B cell (primary cell): ENCODE results near the gene SSUH2. TPM values are rescaled to one million over a fixed set of nuclear protein-coding genes. Genes with fewer than 3 reads are reported as not detected.

Experiments used
- ATAC-seq: fragments of 200-7000 bp; cut with Tn5 transposase; one replicate; pipeline ENCODE4 v1.10.0; 2021; ENCODE audit warnings: low read depth, mild to moderate bottlenecking, moderate number of reproducible peaks, moderate library complexity
- CTCF ChIA-PET: fragments of 350-600 bp; sonication (Branson Sonifier 250); formaldehyde crosslinking; loops from one replicate; lab custom pipeline; 2021; ENCODE audit warnings: antibody characterized with exemption, inconsistent platforms; lab: Charles Lee
- POLR2A ChIA-PET: fragments of 350-600 bp; sonication (Branson Sonifier 250); formaldehyde crosslinking; loops from one replicate; lab custom pipeline; 2021; ENCODE audit warnings: antibody characterized with exemption; lab: Charles Lee
- DNase-seq: peaks from one replicate; pipeline ENCODE4 v3.0.0; 2013
- H2AFZ ChIP-seq: 2 replicates; pipeline ENCODE4 v1.6.1; 2012; ENCODE audit warnings: mild to moderate bottlenecking, low read depth, low read length; ENCODE audit not compliant: insufficient read depth, poor library complexity, severe bottlenecking
- H3K27ac ChIP-seq, 2 donors: 1 replicate in 1 of 2; 2 replicates in 1 of 2; pipeline ENCODE4 v1.5.1; 2012 to 2013; ENCODE audit warnings: low read length in 2 of 2, mild to moderate bottlenecking in 2 of 2, moderate library complexity in 1 of 2
- H3K27me3 ChIP-seq, 4 experiments: fragments of 200-600 bp in 1 of 4; sonication (generic) in 1 of 4; replicated peaks in 1 of 4; 1 replicate in 2 of 4; 2 replicates in 2 of 4; pipeline versions ENCODE4 v1.6.1 to v1.7.0; 2013 to 2016; ENCODE audit warnings: low read length in 3 of 4, mild to moderate bottlenecking in 2 of 4, mixed read lengths in 1 of 4, moderate library complexity in 1 of 4; ENCODE audit not compliant: insufficient read depth in 4 of 4, control insufficient read depth in 3 of 4; ENCODE audit errors: control extremely low read depth in 1 of 4
- H3K36me3 ChIP-seq, 2 experiments: replicated peaks in 1 of 2; 1 replicate in 1 of 2; 2 replicates in 1 of 2; pipeline versions ENCODE4 v1.6.1 to v1.7.1; 2013; ENCODE audit warnings: low read length in 1 of 2; ENCODE audit not compliant: insufficient read depth in 2 of 2, control insufficient read depth in 1 of 2; ENCODE audit errors: control extremely low read depth in 1 of 2, extremely low read depth in 1 of 2
- H3K4me1 ChIP-seq, 2 donors: fragments of 200-600 bp in 1 of 2; sonication (generic) in 1 of 2; 1 replicate in 1 of 2; 2 replicates in 1 of 2; pipeline versions ENCODE4 v1.5.1 to v1.6.1; 2013 to 2017; ENCODE audit warnings: low read length in 2 of 2; ENCODE audit not compliant: control insufficient read depth in 2 of 2, insufficient read depth in 2 of 2
- H3K4me2 ChIP-seq: replicated peaks from 2 replicates; pipeline ENCODE3; 2012; ENCODE audit warnings: mild to moderate bottlenecking, low read depth, low read length; ENCODE audit not compliant: poor library complexity, severe bottlenecking
- H3K4me3 ChIP-seq, 5 experiments: fragments of 200-600 bp in 1 of 5; sonication (generic) in 1 of 5; 1 replicate in 3 of 5; 2 replicates in 2 of 5; pipeline versions ENCODE4 v1.5.1 to v1.7.0; 2011 to 2016; ENCODE audit warnings: low read length in 4 of 5, mild to moderate bottlenecking in 4 of 5, low read depth in 2 of 5, control low read depth in 1 of 5, moderate library complexity in 1 of 5; ENCODE audit not compliant: insufficient read depth in 1 of 5; ENCODE audit errors: control extremely low read depth in 1 of 5, extremely low read depth in 1 of 5
- H3K79me2 ChIP-seq: fragments of 200-600 bp; sonication (generic); one replicate; pipeline ENCODE4 v1.6.0; 2016; ENCODE audit warnings: low read length; ENCODE audit not compliant: control insufficient read depth, insufficient read depth
- H3K9ac ChIP-seq: fragments of 200-600 bp; sonication (generic); 2 replicates; pipeline ENCODE4 v1.6.1; 2017; ENCODE audit warnings: mild to moderate bottlenecking, low read length, moderate library complexity
- H3K9me3 ChIP-seq, 3 donors: one replicate each; pipeline versions ENCODE4 v1.6.1 to v1.7.1; 2013; ENCODE audit warnings: low read length in 2 of 3; ENCODE audit not compliant: control insufficient read depth in 2 of 3, insufficient read depth in 1 of 3; ENCODE audit errors: control extremely low read depth in 1 of 3
- H4K20me1 ChIP-seq: 2 replicates; pipeline ENCODE4 v1.6.0; 2012; ENCODE audit warnings: mild to moderate bottlenecking, low read length; ENCODE audit not compliant: insufficient read depth, control insufficient read depth, poor library complexity, severe bottlenecking
- H3K27ac Mint-ChIP-seq: one replicate; pipeline ENCODE4 v1.8.0; 2021; ENCODE audit warnings: mixed read lengths
- H3K27me3 Mint-ChIP-seq: one replicate; pipeline ENCODE4 v1.8.0; 2021; ENCODE audit warnings: mixed read lengths
- H3K4me1 Mint-ChIP-seq: one replicate; pipeline ENCODE4 v1.8.0; 2021; ENCODE audit warnings: mixed read lengths
- H3K4me3 Mint-ChIP-seq: one replicate; pipeline ENCODE4 v1.8.0; 2021; ENCODE audit warnings: mixed read lengths
- H3K9me3 Mint-ChIP-seq: one replicate; pipeline ENCODE4 v1.8.0; 2022; ENCODE audit warnings: mixed read lengths; ENCODE audit not compliant: insufficient read depth
- EZH2 ChIP-seq: IDR thresholded peaks from 2 replicates; pipeline ENCODE4 v1.6.1; 2012; ENCODE audit warnings: borderline replicate concordance, low read depth, mild to moderate bottlenecking, moderate library complexity, low read length; ENCODE audit not compliant: insufficient read depth, poor library complexity, severe bottlenecking
- WGBS: methylation state at CpG from one replicate; pipeline ENCODE4 v1.1.5; 2013; ENCODE audit warnings: missing lambda C conversion rate; ENCODE audit not compliant: insufficient coverage; 5-methylcytosine and 5-hydroxymethylcytosine counted together
- intact Hi-C: fragments of 100-400 bp; cut with micrococcal nuclease; formaldehyde crosslinking; loops from one replicate; pipeline ENCODE4 v1.10.0; 2022
- polyA plus RNA-seq: library from polyadenylated mRNA; depleted of rRNA; stranded (reverse); fragments of >200 nt; gene quantifications from 2 replicates; pipeline ENCODE4 v1.2.3, GENCODE V29; 2012
- total RNA-seq, 2 donors: library from RNA; stranded (reverse); fragments of 120-200 nt in 1 of 2; gene quantifications; 1 replicate in 1 of 2; 2 replicates in 1 of 2; pipeline versions ENCODE4 v1.2.3 to v1.2.4, GENCODE V29; 2013 to 2022
- TF ChIP-seq, protein P1 (sequence below): fragments of 200-600 bp; IDR thresholded peaks from one replicate; pipeline ENCODE4 v1.8.0; 2022; ENCODE audit warnings: antibody characterized with exemption, mild to moderate bottlenecking

SSUH2 gene
- total and polyA plus RNA-seq, 2 donors (not counting 1 experiment from before 2014, with no cell fraction given), result not detected

DNA sequence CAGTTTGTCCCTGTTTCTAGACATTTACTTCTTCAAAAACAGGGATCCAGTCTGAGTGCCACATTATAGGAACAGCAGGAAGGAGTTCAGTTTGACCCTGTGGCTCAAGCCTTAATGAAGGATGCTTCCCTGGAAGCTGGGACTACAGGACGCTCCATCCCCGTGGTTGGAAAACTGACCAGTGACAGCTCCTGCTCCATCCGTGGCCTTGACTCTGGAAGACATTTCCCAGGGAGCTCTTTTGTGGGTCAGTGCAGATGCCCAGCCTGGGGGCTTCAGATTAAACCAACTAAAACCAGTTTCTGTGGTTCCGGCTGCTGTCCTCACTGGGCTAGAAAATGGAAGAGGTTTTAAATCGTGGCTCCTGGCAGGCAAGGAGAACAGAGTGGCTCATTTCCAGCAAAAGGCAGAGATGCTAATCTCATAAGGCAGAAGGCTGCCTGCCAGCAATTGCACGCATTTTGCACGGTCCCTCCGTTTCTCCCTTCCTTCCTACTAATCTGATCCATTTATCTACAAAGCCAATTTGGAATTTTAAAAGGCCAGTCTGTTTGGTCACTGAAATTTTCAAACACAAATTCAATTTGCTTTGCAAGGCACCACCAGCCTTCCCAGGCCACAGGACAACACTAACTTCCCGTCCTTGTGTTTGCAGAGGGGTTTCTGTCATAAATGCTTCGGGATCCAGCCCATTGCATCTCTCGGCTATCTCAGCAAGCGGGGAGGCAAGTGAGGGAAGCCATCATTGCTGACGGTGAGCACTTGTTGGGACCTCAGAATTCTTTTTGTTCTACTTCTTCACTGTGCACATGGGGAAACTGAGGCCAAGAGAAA is 6.2 kb upstream of the SSUH2 start:
- H3K79me2 ChIP-seq, result no peaks in the 10 kb centered on the region
- H3K4me2 ChIP-seq, result no peak overlapping the region
- no peak overlapping the region for H3K27ac Mint-ChIP-seq
- no peak overlapping the region for H3K4me3 ChIP-seq
- H3K9ac ChIP-seq, result no peak overlapping the region
- no peak overlapping the region for H2AFZ ChIP-seq
- H3K27me3 Mint-ChIP-seq, result peaks cover 12% of the 10 kb centered on the region
- DNase-seq (no peak), ATAC-seq (no peak)
- H3K27ac ChIP-seq, result no peak overlapping the region
- H3K9me3 ChIP-seq, result peaks cover 0 to 4% (median 0%) of the 10 kb centered on the region in 3 donors
- no peaks in the 10 kb centered on the region for H3K4me1 Mint-ChIP-seq
- intact Hi-C loops, result no loop called here
- ChIA-PET POLR2A (no interaction called here), CTCF (no interaction called here)
- peaks cover 0 to 3% (median 0%) of the 10 kb centered on the region in 4 experiments for H3K27me3 ChIP-seq
- no peaks in the 10 kb centered on the region for H4K20me1 ChIP-seq
- peaks cover 4% of the 10 kb centered on the region for H3K9me3 Mint-ChIP-seq
- H3K4me3 Mint-ChIP-seq, result no peak overlapping the region
- no peaks in the 10 kb centered on the region for H3K36me3 ChIP-seq
- no peak for TF ChIP-seq EZH2
- TF ChIP-seq, protein P1, sequence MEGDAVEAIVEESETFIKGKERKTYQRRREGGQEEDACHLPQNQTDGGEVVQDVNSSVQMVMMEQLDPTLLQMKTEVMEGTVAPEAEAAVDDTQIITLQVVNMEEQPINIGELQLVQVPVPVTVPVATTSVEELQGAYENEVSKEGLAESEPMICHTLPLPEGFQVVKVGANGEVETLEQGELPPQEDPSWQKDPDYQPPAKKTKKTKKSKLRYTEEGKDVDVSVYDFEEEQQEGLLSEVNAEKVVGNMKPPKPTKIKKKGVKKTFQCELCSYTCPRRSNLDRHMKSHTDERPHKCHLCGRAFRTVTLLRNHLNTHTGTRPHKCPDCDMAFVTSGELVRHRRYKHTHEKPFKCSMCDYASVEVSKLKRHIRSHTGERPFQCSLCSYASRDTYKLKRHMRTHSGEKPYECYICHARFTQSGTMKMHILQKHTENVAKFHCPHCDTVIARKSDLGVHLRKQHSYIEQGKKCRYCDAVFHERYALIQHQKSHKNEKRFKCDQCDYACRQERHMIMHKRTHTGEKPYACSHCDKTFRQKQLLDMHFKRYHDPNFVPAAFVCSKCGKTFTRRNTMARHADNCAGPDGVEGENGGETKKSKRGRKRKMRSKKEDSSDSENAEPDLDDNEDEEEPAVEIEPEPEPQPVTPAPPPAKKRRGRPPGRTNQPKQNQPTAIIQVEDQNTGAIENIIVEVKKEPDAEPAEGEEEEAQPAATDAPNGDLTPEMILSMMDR, result no peak
- WGBS, result 81% methylated on average over 12 of the region's 13 CpGs
- H3K4me1 ChIP-seq, result no peaks in the 10 kb centered on the region

DNA sequence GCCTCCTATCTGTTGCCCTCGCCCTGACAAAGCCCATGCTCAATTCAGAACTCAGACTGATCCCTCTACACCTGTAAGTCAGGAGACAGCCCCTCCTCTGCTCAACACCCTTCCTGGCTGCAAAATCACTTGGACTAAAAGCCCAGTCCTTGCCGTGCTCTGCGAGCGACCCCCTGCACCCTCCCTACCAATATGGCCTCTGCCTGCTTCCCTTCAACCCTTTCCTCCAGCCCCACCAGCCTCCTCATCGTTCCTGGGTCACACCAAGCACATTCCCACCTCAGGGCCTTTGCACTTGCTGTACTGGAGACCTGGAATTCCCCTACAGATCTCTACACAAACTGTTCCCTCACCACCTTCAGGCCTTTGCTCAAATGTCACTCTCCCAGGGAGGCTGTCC is 5.2 kb upstream of the SSUH2 start:
- DNase-seq (no peak), ATAC-seq (no peak)
- Mint-ChIP-seq H3K9me3 (peaks cover 4% of the 10 kb centered on the region), H3K4me3 (no peak overlapping the region), H3K27me3 (peaks cover 8% of the 10 kb centered on the region), H3K27ac (no peak overlapping the region), H3K4me1 (no peaks in the 10 kb centered on the region)
- Histone ChIP-seq H2AFZ (no peak overlapping the region), H3K27me3 (peaks cover 0 to 3% (median 0%) of the 10 kb centered on the region in 4 experiments), H3K4me2 (no peak overlapping the region), H3K9ac (no peak overlapping the region), H4K20me1 (no peaks in the 10 kb centered on the region), H3K9me3 (peaks cover 0 to 4% (median 0%) of the 10 kb centered on the region in 3 donors), H3K27ac (no peak overlapping the region), H3K4me3 (no peak overlapping the region), H3K79me2 (no peaks in the 10 kb centered on the region), H3K36me3 (no peaks in the 10 kb centered on the region), H3K4me1 (no peaks in the 10 kb centered on the region)
- intact Hi-C loops, result no loop called here
- CTCF ChIA-PET, result no interaction called here
- WGBS, result 88% methylated on average over 5 of the region's 5 CpGs
- POLR2A ChIA-PET, result no interaction called here
- TF ChIP-seq EZH2, result no peak
- TF ChIP-seq, protein P1, result no peak
